Hippocampal formation (tissue), 2 donors: ENCODE data around the gene EFNB1.
A peak's percentile ranks its signal among the peaks of the same experiment; 100 is the strongest.
"Not testable (repeated sequence)": the region's sequence is repeated elsewhere in the genome, so short reads cannot be mapped to it uniquely, and the experiment has no call there.

Experiments
- DNase-seq, 2 donors: peaks; one replicate each; lab custom pipeline; 2025; lab: John Stamatoyannopoulos, UW

The EFNB1 gene

DNA sequence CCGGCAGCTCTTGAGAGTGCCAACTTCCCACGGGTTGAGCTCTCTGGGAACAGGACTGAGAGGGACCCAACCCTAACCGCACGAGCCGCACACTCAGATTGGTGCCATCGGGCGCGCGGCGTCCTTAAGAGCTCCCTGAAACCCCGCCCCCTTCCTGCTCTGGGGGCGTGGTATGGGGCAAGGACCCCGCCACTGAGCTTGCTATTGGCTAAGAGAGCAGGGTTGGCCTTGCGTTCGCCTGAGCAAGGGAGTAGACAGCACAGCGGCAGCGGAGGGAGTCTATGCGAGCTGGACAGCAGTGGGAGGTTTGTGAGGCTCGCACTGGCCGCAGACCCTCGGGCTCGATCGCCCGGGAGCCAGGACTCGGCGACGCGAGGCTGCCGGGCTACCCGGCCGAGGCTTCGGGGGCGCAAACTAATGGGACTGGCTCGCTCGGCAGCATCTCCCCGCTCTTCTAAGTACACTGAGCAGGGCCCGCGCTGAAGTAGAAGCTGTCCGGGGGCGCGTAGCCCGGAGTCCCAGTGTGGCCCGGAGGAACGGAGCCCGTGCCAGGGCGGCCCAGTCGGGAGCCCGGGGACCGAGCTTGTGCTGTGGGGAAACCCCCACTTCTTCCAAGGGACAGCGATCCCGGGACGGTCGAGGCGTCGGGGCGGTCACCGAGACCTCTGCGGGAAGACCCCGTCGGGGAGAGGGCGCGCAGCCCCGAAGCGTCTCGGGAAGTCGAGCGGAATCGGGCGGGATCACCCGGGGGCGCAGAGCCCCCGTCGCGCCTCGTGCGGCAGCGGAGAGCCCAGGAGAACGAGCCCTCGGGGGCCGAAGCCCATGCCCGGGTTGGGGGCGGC, at the start of gene EFNB1:
TSS of gene EFNB1 (plus strand) at position 282 of the 842 bp plus-strand sequence. CDS start 756 bp downstream, outside the sequence.
- peak; percentile 80 to 89 for DNase-seq

GRCh38 chrX:68781295-68781694, 47.5 kb upstream of the EFNB1 start:
- DNase-seq = not testable (repeated sequence)

GRCh38 chrX:68784816-68785215, 44.0 kb upstream of the EFNB1 start:
- DNase-seq = no peak

DNA sequence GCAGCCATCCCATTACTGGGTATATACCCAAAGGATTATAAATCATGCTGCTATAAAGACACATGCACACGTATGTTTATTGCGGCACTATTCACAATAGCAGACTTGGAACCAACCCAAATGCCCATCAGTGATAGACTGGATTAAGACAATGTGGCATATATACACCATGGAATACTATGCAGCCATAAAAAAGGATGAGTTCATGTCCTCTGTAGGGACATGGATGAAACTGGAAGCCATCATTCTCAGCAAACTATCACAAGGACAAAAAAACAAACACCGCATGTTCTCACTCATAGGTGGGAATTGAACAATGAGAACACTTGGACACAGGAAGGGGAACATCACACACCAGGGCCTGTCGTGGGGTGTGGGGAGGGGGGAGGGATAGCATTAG, 42.2 kb upstream of the EFNB1 start:
- not testable (repeated sequence) for DNase-seq

DNA sequence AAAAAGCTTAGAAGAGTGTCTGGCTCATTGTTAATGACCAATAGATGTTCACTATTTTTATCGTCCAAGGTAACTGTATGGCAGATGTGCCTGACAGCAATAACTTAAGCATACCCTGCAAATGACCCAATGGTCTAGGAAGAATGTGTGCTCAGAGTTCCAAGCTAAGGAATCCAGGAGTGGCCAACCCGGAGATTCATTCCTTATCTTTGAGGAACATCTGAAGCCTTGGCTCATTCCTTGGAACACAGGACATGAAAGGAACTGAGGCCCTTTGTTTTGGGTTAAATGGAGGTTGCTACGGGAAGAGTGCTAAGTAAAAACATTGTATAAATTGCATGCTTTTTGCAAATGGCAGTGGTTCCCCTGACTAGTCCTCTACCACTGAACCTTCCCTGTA, 38.9 kb upstream of the EFNB1 start:
- no peak for DNase-seq

GRCh38 chrX:68792083-68792482, 36.7 kb upstream of the EFNB1 start:
- no peak for DNase-seq

DNA sequence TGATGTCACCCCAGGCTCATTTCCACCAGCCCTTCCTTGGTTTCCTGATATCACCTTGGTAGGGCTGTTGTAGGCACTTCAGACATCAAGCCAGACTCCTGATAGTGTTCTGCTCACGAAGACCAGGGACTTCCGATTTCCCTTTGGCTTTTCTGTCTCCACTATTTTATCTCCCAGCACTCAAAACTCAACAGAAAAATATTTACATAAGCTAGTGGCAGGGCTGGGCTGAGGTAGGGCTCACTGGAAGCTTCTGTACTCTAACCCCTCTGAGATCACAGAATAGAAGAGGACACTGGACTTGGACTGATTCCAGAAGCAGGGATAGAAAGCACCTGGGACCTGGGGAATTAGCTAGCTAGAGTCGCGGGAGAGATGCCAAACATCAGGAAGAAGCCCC, 34.4 kb upstream of the EFNB1 start:
- DNase-seq = no peak

DNA sequence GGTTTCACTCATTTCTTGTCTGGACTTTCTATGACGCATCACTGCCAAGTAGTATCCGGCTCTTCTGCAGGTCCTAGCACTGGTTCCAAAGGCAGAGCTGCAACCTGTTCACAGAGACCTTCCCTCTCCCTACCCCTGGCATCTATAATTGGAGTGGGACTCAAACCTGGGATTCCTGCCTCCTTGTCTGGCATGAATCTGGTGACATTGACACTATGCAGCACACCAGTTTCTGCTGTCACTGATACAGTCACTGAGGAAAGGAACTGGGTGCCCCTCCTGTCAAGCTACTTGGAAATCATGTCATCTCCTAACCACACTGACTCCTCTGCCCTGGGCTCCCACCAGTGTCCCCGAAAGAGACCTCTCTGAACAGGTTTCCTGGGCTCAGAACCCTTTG, 33.1 kb upstream of the EFNB1 start:
- no peak for DNase-seq

GRCh38 chrX:68798400-68798799, 30.4 kb upstream of the EFNB1 start:
- not testable (repeated sequence) for DNase-seq

GRCh38 chrX:68801737-68802290, 27.0 kb upstream of the EFNB1 start:
- no peak for DNase-seq

- no peak for DNase-seq
Measured at GRCh38 chrX:68807818-68808217, 21.0 kb upstream of the EFNB1 start.

DNA sequence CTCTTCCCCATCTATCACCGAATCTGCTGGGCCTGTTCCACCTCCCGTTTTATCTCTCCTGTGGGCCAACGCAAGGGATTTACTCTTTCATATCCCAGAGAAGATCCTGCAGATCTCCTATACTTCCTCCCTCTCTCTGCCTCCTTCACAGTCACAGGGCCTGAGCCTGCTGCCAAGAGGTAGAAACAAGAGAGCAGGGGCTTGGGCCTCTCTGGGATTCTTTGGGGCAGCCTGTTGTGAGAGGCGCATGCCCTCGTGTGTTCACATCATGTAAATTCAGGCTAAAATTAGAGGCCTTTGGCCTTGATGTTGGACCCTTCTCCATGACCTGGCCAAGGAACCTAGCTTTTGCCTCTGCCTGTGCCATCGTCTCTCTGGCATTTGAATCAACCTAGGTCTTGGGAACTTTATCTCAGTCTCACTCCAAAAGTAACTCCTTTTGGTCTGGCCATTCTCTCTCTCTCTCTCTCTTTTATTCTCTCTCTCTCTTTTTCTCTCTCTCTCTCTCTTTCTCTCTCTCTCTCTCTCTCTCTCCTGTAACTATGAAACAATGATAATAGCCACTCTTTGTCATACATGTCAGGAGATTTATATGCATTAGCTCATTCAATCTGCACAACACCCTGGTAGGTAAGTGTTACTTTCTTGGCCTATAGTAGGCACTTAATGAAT, 20.0 kb upstream of the EFNB1 start:
- DNase-seq = no peak

DNA sequence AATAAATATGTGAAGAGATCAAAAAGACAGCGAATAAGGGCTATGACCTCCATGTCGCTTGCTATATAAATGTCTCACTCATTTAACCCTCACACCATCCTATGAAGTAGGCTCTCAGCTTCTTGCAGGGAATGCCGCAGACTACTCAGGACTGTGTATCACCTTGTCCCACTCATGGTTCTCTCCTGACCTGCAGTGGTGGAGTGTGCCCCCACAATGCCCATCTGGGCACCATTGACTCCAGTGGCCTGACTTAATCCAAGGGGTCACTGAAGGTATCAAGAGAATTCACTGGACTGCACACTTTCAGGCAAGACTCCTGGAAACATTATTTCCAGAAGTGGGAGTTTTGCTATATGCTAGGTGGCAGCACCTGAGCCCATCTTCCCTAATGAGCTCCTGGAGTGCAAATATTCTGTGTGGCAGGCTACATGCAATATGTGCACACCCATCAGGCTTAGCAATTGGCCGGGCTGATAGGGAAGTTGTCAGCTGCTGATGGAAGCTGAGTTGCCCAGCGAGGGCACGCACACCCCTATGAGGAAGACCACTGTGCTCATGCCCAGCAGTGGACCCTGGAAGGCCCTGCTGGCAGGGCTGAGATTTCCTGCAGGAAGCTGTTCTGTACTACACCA, 8.2 kb upstream of the EFNB1 start:
- no peak for DNase-seq

DNA sequence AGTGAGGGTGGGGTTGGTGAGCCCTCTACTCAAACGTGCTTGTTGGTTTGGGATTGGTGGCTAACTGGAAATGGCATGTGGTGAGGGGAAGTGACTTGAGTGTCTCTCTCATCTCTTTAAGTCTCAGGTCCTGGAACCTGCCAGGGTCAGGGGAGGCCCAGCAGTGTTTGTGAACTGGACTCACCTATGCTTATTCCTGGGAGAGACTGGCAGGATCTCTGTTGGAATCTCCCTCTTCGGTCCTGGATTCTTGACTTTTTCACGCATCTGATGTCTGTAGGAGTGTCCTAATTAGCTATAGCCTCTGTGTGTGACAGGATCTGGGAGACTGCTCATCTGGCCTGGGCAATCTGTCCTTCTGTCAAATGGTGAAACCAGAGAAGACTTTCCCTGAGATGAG, 7.2 kb upstream of the EFNB1 start:
- no peak for DNase-seq

- DNase-seq = peak in 1 of 2 donors; percentile 26
Measured at GRCh38 chrX:68822641-68823410, 6.0 kb upstream of the EFNB1 start.

DNA sequence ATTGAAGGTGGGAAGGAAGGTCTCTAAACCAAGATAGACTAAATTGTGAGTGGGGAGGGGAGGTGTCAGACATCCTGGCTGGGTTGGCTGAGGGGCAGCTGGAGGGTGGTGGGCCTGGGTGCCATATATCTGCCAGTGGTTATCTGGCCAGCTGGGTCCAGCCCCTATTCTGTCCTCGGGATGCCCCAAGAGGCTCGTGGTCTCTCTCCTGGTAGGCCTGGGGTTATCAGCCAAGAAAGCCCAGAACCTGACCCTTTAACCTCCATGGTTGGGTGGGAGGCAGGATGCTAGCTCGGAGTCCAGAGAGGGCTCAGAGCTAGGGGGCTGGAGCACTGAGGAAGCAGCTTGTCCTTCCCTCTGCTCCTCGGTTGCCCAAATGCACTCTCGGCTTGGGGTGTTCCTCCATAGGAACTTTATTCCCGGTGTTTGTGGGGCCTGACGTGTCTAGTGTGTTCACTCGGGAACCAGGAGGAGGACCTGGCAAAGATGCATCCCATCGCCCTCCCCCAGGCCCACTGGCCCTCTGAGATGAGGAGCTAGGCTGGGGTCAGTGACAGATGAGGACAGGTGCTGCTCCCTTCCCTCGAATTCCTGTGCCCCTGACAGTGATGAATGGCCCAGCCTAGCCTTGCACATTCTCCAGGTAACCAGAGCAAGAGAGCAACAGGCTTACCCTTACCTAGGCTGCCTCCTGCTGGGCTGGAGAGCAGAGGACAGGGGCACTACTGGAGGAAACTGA, 5.2 kb upstream of the EFNB1 start:
- no peak for DNase-seq

GRCh38 chrX:68824152-68824433, 4.7 kb upstream of the EFNB1 start:
- DNase-seq = no peak

- no peak for DNase-seq
Measured at GRCh38 chrX:68824565-68825125, 4.2 kb upstream of the EFNB1 start.

DNA sequence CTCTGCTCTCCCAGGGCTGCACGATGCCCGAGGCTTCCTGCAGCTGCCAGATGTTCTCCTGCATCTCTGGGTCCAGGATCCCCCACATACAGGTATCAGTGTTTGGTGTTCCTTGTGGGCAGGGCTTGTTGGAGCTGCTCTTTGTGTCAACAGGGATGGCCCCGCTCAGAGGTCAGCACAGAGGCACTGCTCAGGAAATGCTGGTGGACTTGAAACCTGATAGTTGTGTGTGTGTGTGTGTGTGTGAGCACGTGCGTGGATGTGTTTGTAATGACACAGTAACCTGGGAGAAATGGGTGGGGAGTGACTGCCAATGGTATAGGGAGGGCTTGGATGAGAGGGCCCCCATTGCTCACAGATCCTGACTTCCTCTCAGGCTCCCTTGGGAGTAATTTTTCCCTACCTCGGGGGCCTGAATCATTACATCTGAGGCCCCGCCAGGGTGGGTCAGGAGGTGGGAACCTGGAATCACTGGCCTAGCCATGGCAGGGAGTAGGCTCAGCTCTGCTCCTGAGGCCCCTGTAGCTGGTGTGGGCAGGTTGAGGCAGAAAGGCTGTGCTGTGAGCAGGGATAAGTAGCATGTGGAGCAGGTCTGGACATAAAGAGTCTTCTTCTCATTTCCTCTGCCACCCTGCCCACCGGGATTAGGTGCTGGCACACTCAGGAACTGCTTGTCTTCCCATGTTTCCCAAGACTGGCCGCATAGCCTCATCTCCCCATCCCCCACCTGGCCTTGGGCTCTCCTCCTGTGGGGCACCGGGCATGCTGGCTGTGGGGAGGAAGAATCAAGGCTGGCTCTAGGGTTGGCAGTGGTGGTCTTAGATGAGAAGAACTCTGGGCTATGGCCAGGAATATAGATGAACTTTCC, 2.5 kb upstream of the EFNB1 start:
- no peak for DNase-seq

- DNase-seq = no peak
Measured at GRCh38 chrX:68827256-68827655, 1.6 kb upstream of the EFNB1 start.
